ENCODE data around the gene RASGRF1.

RASGRF1 gene

GRCh38 chr15:79066391-79067071 lies 24.0 kb downstream of the RASGRF1 start:
- DNase-seq (ENCODE audit: low spot score) = no peak

- DNase-seq (ENCODE audit: low spot score) = no peak
Measured at GRCh38 chr15:79065706-79066376, 24.7 kb downstream of the RASGRF1 start.

GRCh38 chr15:79065361-79065705 lies 25.2 kb downstream of the RASGRF1 start:
- no peak for DNase-seq (ENCODE audit: low spot score)

- no peak for DNase-seq (ENCODE audit: low spot score)
Measured at GRCh38 chr15:79064496-79064895, 26.1 kb downstream of the RASGRF1 start.

GRCh38 chr15:79060175-79060574 lies 30.4 kb downstream of the RASGRF1 start:
- DNase-seq (ENCODE audit: low spot score) = no peak

- DNase-seq (ENCODE audit: low spot score) = no peak
Measured at GRCh38 chr15:79059081-79059572, 31.5 kb downstream of the RASGRF1 start.

GRCh38 chr15:79058260-79058850 lies 32.2 kb downstream of the RASGRF1 start:
- DNase-seq (ENCODE audit: low spot score) = no peak

GRCh38 chr15:79057050-79057449 lies 33.5 kb downstream of the RASGRF1 start:
- DNase-seq (ENCODE audit: low spot score) = no peak

- no peak for DNase-seq (ENCODE audit: low spot score)
Measured at GRCh38 chr15:79054350-79054749, 36.2 kb downstream of the RASGRF1 start.

- DNase-seq (ENCODE audit: low spot score) = no peak
Measured at GRCh38 chr15:79053894-79054293, 36.7 kb downstream of the RASGRF1 start.

GRCh38 chr15:79051941-79052731 lies 38.4 kb downstream of the RASGRF1 start:
- DNase-seq (ENCODE audit: low spot score) = no peak

GRCh38 chr15:79051029-79051428 lies 39.6 kb downstream of the RASGRF1 start:
- no peak for DNase-seq (ENCODE audit: low spot score)

GRCh38 chr15:79050341-79050740 lies 40.2 kb downstream of the RASGRF1 start:
- no peak for DNase-seq (ENCODE audit: low spot score)

GRCh38 chr15:79049416-79049815 lies 41.2 kb downstream of the RASGRF1 start:
- no peak for DNase-seq (ENCODE audit: low spot score)

GRCh38 chr15:79047676-79048439 lies 42.7 kb downstream of the RASGRF1 start:
- DNase-seq (ENCODE audit: low spot score) = no peak

- DNase-seq (ENCODE audit: low spot score) = no peak
Measured at GRCh38 chr15:79046691-79047404, 43.7 kb downstream of the RASGRF1 start.

GRCh38 chr15:79045041-79045440 lies 45.5 kb downstream of the RASGRF1 start:
- DNase-seq (ENCODE audit: low spot score) = no peak

- DNase-seq (ENCODE audit: low spot score) = no peak
Measured at GRCh38 chr15:79042213-79042928, 48.2 kb downstream of the RASGRF1 start.

- DNase-seq (ENCODE audit: low spot score) = no peak
Measured at GRCh38 chr15:79041601-79042168, 48.9 kb downstream of the RASGRF1 start.

GRCh38 chr15:79037848-79038247 lies 52.7 kb downstream of the RASGRF1 start:
- DNase-seq (ENCODE audit: low spot score) = no peak

All from AG20443 (cell line).